ENCODE data around the gene BTF3. TPM values are rescaled to one million over a fixed set of nuclear protein-coding genes. Genes with fewer than 3 reads are reported as not detected.

BTF3 gene
- total RNA-seq, 1 experiment from 2014 or later, result 647 TPM

DNA sequence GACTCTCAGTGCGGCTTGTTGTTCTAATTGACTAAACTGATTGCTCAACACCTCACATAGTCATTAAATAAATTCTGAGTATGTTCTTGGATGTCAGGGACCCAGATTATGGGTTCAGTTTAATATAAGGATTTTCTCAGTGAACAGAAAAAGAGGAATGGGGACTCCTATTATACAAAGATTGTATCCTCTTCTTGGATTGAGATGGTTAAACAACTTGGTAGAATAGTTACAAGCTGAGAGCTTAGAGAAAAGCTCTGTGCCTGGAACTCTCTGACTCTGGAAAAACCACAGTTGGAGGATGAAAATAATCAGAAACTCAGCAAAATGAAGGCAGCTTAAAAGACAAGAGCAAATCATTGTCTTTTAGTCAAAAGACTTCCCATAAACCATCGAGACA, 36.7 kb downstream of the BTF3 start:
- intact Hi-C loops (cut with micrococcal nuclease; ENCODE audit: unreplicated experiment), result no loop called here
- CTCF ChIA-PET, result no interaction called here

GRCh38 chr5:73539730-73540129, 41.5 kb downstream of the BTF3 start:
- POLR2A ChIA-PET, result no interaction called here
- intact Hi-C loops (cut with micrococcal nuclease; ENCODE audit: unreplicated experiment), result no loop called here
- Histone ChIP-seq H3K36me3 (ENCODE audit: control insufficient read depth, insufficient read depth, low read length) (no peaks in the 10 kb centered on the region), H3K27ac (ENCODE audit: low read length) (no peak overlapping the region), H3K4me1 (ENCODE audit: control insufficient read depth, insufficient read depth, low read length) (peaks cover 10% of the 10 kb centered on the region), H3K27me3 (ENCODE audit: control insufficient read depth, insufficient read depth, low read length) (no peaks in the 10 kb centered on the region), H3K9me3 (ENCODE audit: control insufficient read depth, insufficient read depth, low read depth, low read length) (peaks cover 4% of the 10 kb centered on the region; the same call in 1 of the 2 replicates), H3K4me3 (ENCODE audit: low read depth in 2 of 2, low read length in 2 of 2) (no peak overlapping the region)
- DNase-seq (ENCODE audit: low read depth, low spot score), result no peak
- CTCF ChIA-PET, result no interaction called here
- BruUV-seq (replicated peaks), result no TSS peak
- in situ Hi-C loops (cut with HindIII; ENCODE audit: low pct_unique_long_range_greater_than_20kb, low sequenced_read_pairs), result no loop called here
- TF ChIP-seq SIN3A (IDR thresholded peaks at IDR 0.05; ENCODE audit: borderline replicate concordance, insufficient read depth, low read depth, low read length), result no peak
- TF ChIP-seq POLR2AphosphoS5 (IDR thresholded peaks at IDR 0.05; ENCODE audit: low read depth, low read length), result no peak
- no peak for TF ChIP-seq CTCF (IDR thresholded peaks at IDR 0.05)
- no peak for TF ChIP-seq TCF7L2 (IDR thresholded peaks at IDR 0.05; ENCODE audit: low read depth, low read length)
- TF ChIP-seq, protein P1, sequence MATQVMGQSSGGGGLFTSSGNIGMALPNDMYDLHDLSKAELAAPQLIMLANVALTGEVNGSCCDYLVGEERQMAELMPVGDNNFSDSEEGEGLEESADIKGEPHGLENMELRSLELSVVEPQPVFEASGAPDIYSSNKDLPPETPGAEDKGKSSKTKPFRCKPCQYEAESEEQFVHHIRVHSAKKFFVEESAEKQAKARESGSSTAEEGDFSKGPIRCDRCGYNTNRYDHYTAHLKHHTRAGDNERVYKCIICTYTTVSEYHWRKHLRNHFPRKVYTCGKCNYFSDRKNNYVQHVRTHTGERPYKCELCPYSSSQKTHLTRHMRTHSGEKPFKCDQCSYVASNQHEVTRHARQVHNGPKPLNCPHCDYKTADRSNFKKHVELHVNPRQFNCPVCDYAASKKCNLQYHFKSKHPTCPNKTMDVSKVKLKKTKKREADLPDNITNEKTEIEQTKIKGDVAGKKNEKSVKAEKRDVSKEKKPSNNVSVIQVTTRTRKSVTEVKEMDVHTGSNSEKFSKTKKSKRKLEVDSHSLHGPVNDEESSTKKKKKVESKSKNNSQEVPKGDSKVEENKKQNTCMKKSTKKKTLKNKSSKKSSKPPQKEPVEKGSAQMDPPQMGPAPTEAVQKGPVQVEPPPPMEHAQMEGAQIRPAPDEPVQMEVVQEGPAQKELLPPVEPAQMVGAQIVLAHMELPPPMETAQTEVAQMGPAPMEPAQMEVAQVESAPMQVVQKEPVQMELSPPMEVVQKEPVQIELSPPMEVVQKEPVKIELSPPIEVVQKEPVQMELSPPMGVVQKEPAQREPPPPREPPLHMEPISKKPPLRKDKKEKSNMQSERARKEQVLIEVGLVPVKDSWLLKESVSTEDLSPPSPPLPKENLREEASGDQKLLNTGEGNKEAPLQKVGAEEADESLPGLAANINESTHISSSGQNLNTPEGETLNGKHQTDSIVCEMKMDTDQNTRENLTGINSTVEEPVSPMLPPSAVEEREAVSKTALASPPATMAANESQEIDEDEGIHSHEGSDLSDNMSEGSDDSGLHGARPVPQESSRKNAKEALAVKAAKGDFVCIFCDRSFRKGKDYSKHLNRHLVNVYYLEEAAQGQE (IDR thresholded peaks at IDR 0.05; ENCODE audit: insufficient read depth in 1 of 2, low read depth in 2 of 2, low read length in 1 of 2), result no peak
- ATAC-seq, result no peak

More for the DNA sequence above, 36.7 kb downstream of the BTF3 start:
- POLR2A ChIA-PET, result no interaction called here
- BruUV-seq (replicated peaks), result no TSS peak
- Histone ChIP-seq H3K9me3 (ENCODE audit: control insufficient read depth, insufficient read depth, low read depth, low read length) (peaks cover 7% of the 10 kb centered on the region; the same call in 1 of the 2 replicates), H3K27me3 (ENCODE audit: control insufficient read depth, insufficient read depth, low read length) (no peaks in the 10 kb centered on the region), H3K4me1 (ENCODE audit: control insufficient read depth, insufficient read depth, low read length) (no peaks in the 10 kb centered on the region), H3K36me3 (ENCODE audit: control insufficient read depth, insufficient read depth, low read length) (no peaks in the 10 kb centered on the region), H3K4me3 (ENCODE audit: low read depth in 2 of 2, low read length in 2 of 2) (no peak overlapping the region), H3K27ac (ENCODE audit: low read length) (no peak overlapping the region)
- DNase-seq (ENCODE audit: low read depth, low spot score) (no peak), ATAC-seq (no peak)
- TF ChIP-seq SIN3A (IDR thresholded peaks at IDR 0.05; ENCODE audit: borderline replicate concordance, insufficient read depth, low read depth, low read length) (no peak), POLR2AphosphoS5 (IDR thresholded peaks at IDR 0.05; ENCODE audit: low read depth, low read length) (no peak), CTCF (IDR thresholded peaks at IDR 0.05) (no peak), TCF7L2 (IDR thresholded peaks at IDR 0.05; ENCODE audit: low read depth, low read length) (no peak)
- TF ChIP-seq, protein P1 (IDR thresholded peaks at IDR 0.05; ENCODE audit: insufficient read depth in 1 of 2, low read depth in 2 of 2, low read length in 1 of 2), result no peak
- in situ Hi-C loops (cut with HindIII; ENCODE audit: low pct_unique_long_range_greater_than_20kb, low sequenced_read_pairs), result no loop called here

Data from Panc1 (cell line).